HL-60/S4 treated with phorbol 12-myristate 13-acetate at 8.2 ng/mL for 4 days and 3 days (cell line): Measurements from ENCODE around the gene RPL7A.
"Not testable (repeated sequence)": the region's sequence is repeated elsewhere in the genome, so short reads cannot be mapped to it uniquely, and the experiment has no call there.

Experiments used
- in situ Hi-C: fragments of 300-500 bp; cut with MboI; formaldehyde crosslinking; loops from 2 replicates; pipeline ENCODE4 v1.15.0; 2022; ENCODE audit warnings: low sequenced_read_pairs

RPL7A gene

DNA sequence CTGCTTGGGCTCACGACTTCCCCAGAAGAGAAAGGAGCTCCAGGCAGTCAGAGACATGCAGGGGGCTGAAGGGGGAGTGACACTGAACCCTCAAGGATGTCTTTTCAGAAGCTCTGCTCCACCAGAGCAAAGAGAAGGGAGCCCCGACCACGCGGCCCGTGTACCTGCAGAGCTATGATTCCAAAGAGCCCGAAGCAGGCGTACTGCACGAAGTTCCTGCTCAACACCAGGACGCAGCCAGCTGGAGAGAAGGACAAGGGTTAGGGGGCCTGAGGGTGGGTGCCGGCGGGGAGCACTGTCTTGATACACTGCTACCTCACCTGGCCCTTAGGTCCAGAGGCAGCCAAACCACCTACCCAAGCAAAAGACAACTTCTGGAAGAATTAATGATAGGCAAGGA, 18.4 kb downstream of the RPL7A start:
- in situ Hi-C loops = no loop called here

DNA sequence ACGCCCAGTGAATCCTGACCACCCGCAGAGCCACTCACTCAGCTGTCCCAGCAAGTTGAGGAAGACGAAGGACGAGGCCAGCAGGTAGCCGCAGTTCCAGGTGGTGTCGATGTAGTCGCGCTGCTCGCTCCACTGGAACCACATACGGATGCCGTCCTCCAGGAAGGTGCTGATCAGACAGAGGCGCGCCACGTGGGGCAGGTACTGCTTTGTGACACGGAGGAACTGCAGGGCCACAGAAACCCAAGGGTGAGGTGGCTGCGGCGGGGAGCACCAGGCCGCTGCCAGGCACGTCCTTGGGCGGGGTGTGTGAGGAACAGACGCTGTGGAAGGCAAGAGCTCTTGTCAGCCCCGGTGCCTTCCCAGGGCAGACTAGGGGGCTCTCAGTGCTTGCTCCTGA, 19.2 kb downstream of the RPL7A start:
- in situ Hi-C loops = no loop called here

- in situ Hi-C loops = no loop called here
Observed at GRCh38 chr9:133367778-133368177, 19.8 kb downstream of the RPL7A start.

- in situ Hi-C loops = no loop called here
Observed at GRCh38 chr9:133368249-133368881, 20.3 kb downstream of the RPL7A start.

- in situ Hi-C loops = no loop called here
Observed at GRCh38 chr9:133369422-133369821, 21.4 kb downstream of the RPL7A start.

- in situ Hi-C loops = no loop called here
Observed at GRCh38 chr9:133369933-133370332, 21.9 kb downstream of the RPL7A start.

- in situ Hi-C loops = no loop called here
Observed at GRCh38 chr9:133370685-133371084, 22.7 kb downstream of the RPL7A start.

DNA sequence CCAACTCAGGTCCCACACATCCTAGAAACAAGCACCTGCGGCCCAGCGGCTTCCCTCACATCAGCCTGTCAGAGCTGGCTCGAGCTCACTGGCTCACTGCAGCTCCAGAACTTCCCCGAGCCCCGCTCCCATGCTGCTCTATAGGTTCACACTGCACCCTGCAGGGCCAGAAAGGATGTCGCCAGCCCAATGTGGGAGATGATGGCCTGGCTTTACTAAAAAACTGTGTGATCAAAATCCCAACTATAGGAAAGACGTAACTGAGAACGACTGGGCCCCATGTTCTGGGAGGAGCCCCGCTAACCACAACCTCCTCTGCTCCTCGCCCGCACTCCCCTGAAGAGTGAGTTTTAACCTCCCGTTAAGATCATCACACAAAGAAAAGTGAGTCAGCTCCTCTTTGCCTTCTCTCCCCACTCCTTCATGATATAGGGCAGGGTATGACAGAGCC, 23.3 kb downstream of the RPL7A start:
- in situ Hi-C loops = no loop called here

- in situ Hi-C loops = no loop called here
Observed at GRCh38 chr9:133372144-133372543, 24.1 kb downstream of the RPL7A start.

DNA sequence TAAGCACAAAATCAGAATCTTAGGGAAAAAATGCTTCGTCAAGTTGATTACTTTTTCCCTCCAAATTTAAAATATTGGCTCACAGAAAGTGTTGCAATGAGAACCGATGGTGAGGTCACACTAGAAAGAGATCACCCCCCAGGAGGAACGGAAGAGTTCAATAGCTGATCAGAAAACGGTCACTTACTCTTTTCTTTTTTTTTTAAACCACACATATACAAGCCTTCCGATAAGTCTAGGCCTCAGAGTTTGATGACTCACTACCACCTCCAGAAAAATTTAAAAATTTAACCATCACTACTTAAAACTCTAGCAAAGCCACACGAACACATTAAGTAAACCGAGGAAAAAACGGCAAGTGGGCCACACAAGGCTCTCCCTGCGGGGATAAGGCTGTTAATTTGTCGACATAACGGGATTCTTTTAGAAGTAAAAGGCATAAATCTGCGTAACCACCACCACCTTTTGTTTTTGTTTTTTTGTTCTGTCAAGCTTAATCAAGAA, 26.6 kb downstream of the RPL7A start:
- in situ Hi-C loops = no loop called here

DNA sequence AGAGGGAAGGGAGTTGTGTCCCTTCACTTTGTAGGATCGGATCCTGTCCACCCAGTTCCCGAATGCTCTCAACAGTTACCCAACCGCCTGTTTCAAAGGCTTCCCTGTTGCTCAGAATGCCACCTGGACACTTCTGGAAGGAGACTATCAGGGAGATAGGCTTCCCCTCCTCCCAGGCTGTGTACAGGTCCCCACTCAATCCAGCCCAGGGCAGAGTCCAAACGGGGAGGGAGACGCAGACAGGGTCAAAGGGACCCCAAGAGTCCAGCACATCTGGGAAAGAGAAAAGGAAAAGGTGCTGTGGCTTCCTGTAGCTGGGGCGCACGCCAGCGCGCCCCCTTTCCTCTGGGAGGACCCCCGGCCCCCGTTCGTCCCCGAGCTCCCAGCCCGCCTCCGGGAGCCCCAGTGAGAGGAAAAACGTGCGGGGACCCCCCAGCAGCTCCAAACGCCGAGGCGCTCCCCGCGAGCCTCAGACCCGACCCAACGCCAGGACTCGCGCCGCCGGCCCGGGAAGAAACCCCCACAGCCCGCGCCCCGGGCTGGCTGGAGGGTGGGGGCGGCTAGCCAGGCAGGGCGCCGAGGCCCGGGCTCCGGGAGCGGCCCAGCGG, 27.2 kb downstream of the RPL7A start:
- in situ Hi-C loops = no loop called here

- in situ Hi-C loops = no loop called here
Observed at GRCh38 chr9:133375724-133376654, 28.0 kb downstream of the RPL7A start, which contains the start of the genes STKLD1 and SURF4. TSS of gene STKLD1 (plus strand) at chr9:133376366. CDS start at chr9:133376474, 108 bp downstream. TSS of gene SURF4 (minus strand) at chr9:133376060. CDS start at chr9:133375969, 91 bp downstream.

DNA sequence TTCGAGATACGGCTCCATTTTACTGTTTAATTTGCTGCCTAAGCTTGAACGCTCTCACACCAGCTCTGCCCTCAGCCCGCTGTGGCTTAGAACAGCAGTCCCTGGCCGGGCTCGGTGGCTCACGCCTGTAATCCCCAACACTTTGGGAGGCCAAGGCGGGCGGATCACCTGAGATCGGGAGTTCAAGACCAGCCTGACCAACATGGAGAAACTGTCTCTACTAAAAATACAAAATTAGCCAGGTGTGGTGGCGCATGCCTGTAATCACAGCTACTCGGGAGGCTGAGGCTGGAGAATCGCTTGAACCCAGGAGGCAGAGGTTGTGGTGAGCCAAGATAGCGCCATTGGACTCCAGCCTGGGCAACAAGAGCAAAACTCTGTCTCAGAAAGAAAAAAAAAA, 29.3 kb downstream of the RPL7A start:
- in situ Hi-C loops = not testable (repeated sequence)

DNA sequence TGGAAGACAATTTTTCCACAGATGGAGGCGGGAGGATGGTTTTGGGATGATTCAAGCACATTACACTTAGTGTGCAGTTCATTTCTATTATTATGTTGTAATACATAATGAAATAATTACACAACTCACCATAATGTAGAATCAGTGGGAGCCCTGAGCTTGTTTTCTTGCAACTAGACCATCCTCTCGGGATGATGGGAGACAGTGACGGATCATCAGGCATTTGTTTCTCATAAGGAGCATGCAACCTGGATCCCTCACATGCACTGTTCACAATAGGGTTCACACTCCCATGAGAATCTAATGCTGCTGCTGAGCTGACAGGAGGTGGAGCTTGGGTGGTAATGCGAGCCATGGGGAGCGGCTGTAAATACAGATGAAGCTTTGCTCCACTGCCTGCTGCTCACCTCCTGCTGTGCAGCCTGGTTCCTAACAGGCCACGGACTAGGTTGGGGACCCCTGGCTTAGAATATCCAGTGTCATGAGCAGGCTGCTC, 29.8 kb downstream of the RPL7A start:
- in situ Hi-C loops = no loop called here

DNA sequence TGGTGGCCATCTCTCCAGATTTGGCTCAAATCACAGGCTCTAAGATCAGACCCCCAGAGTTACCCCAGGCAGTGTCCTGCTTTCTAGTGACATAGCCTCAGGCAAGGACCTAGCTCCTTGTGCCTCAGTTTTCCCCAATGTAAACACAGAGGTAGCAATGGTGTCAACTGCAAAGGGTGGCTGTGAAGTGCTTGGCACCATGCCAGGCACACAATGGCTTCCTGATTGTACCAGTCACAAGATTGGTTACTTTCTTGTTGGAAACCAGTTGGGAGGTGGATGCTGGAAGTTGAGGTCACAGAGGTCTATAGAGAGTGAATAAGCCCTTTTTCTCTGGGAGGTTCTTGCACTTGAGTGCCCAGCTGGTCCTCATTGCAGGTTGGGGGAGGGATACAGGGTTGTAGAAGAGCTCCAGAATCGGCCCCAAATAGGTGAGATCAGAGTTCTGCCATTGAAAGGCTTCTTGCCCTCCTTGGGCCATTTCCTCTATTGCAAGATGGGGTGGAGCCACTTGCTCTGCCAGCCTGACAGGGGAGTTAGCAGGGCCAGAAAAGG, 30.5 kb downstream of the RPL7A start:
- in situ Hi-C loops = no loop called here

DNA sequence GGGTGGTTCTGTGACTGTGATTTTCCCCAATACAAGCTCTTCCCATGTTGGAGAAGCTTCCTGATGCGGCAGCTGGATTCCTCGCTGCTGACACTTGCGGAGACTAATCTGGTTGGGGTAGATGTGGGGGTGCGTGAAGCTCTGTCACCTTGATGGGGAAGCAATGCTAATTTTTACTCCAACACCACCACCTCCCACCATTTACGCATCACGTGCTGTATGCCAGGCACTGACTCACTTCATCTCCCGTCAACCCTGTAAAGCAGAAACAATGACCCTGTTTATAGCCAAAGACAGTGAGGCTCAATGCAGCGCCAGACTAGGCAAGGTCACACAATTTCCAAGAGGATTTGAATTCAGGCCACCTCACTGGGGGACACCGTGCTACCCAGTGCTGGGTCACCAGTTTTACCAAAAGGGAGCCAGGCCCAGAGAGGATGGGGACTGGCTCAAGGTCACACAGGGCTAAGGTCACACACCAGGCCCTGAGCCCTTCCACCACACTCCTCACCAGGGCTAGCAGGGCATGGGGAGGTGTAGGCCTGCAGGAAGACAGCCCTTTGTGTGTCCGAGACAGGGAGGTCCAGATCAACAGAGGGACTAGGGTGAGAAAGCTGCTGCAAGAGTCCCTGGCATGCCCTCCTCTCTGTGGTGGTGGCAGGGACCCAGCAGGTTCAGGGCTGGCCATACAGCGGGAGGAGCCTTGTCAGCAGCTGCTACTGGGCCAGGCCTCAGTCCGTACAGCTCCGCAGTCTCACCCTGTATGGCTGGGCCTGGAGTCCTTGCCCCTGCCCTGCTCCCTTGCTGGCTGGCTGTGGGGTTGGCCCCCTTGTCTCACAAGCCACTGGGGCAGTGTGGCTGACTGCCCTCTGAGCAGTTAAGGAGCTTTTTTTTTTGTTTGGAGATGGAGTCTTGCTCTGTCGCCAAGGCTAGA, 31.4 kb downstream of the RPL7A start:
- in situ Hi-C loops = no loop called here

GRCh38 chr9:133380734-133381133, 32.7 kb downstream of the RPL7A start:
- in situ Hi-C loops = no loop called here

GRCh38 chr9:133382507-133383141, 34.6 kb downstream of the RPL7A start:
- in situ Hi-C loops = no loop called here

- in situ Hi-C loops = no loop called here
Observed at GRCh38 chr9:133383438-133383837, 35.4 kb downstream of the RPL7A start.
